Epithelial cell of proximal tubule (primary cell): ENCODE results near the gene GIMD1. TPM values are rescaled to one million over a fixed set of nuclear protein-coding genes. Genes with fewer than 3 reads are reported as not detected.

Experiments used
- DNase-seq: peaks from one replicate; pipeline ENCODE4 v3.0.0-alpha.2; 2011; ENCODE audit warnings: low read depth
- H3K4me3 ChIP-seq: 2 replicates; pipeline ENCODE4 v1.5.1; 2011; ENCODE audit warnings: low read depth, mild to moderate bottlenecking, low read length
- total RNA-seq: library from RNA; depleted of rRNA; stranded (reverse); fragments of >200 nt; gene quantifications from 2 replicates; pipeline ENCODE4 v1.2.3, GENCODE V29; 2015
- TF ChIP-seq, protein P1 (sequence below): conservative IDR thresholded peaks from 2 replicates; pipeline ENCODE4 v1.5.1; 2012; ENCODE audit warnings: low read depth, mild to moderate bottlenecking, low read length

Gene GIMD1
- total RNA-seq, 1 donor from 2014 or later, result not detected

DNA sequence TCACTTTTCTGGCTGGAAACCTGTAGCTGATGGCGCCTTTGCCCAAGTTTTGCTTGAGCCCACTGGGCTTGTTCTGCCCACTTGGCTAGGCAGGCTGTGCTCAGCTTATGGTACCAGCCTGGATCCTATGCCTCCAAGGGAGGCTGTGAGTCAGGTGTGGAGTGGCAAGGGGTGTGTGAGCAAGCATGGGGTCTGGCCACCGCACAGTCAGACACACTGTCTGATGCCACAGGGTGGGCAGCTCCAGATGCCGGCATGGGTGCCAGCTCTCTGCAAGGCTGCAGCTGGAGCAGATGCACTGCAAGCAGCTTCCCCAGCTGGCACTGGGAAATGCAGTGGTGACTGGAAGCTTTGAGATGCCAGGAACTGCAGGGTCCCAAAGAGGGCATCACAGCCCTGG is 16.3 kb upstream of the GIMD1 start:
- no peak for DNase-seq
- TF ChIP-seq, protein P1, sequence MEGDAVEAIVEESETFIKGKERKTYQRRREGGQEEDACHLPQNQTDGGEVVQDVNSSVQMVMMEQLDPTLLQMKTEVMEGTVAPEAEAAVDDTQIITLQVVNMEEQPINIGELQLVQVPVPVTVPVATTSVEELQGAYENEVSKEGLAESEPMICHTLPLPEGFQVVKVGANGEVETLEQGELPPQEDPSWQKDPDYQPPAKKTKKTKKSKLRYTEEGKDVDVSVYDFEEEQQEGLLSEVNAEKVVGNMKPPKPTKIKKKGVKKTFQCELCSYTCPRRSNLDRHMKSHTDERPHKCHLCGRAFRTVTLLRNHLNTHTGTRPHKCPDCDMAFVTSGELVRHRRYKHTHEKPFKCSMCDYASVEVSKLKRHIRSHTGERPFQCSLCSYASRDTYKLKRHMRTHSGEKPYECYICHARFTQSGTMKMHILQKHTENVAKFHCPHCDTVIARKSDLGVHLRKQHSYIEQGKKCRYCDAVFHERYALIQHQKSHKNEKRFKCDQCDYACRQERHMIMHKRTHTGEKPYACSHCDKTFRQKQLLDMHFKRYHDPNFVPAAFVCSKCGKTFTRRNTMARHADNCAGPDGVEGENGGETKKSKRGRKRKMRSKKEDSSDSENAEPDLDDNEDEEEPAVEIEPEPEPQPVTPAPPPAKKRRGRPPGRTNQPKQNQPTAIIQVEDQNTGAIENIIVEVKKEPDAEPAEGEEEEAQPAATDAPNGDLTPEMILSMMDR, result no peak
- no peak overlapping the region for H3K4me3 ChIP-seq

DNA sequence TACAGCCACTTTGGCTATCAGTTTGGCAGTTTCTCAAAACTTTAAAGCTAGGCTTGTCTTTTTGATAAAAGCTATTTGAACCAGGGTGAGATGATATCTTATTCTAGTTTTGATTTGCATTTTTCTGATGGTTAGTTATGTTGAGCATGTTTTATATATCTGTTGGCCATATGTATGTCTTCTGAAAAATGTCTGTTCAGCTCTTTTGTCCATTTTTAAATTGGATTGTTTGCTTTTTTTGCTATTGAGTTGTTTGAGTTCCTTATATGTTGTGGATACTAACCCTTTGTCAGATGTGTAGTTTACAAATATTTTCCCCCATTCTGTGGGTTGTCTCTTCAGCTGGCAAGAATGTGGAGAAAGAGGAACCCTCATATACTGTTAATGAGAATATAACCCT is 11.6 kb upstream of the GIMD1 start:
- TF ChIP-seq, protein P1, result no peak

DNA sequence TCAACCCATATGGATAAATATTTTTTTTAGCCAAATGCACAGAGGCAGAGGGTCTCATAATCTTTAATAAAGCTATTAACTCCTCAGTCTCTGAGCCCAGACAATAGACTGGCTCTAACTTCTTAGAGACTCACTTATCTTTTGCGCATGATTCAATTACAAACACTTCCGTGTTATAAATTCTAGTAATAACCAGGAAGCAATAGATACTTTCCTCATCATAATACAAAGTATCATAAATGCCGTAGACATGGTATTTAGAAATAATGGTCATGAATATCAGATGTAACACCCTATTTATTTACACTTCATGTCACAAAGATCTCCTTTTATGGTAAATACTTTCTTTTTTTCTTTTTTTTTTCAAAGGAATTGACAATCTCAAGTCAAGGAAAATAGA is 4.4 kb upstream of the GIMD1 start:
- no peak for DNase-seq
- no peak overlapping the region for H3K4me3 ChIP-seq
- TF ChIP-seq, protein P1, result no peak

More for the DNA sequence above, 11.6 kb upstream of the GIMD1 start:
- no peak overlapping the region for H3K4me3 ChIP-seq
- DNase-seq, result no peak

DNA sequence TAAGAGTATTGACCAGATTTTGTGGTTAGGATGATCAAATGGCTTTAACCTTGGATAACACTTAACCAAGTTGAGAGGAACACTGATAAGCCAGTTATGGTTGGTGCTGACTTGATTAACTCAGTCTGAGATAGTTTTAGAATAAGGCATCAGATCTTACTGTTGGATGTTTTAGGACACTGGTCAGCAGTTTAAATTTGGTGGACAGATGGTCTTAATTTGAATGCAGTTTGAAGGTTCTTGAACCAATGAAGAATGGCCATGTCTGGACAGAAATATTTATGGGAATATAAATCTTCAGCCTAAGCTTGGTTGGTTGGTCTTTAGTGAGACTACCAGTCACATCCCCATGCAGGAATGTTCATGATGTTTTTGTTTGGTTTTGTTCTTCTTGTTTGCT is 2.6 kb upstream of the GIMD1 start:
- TF ChIP-seq, protein P1, result no peak
- DNase-seq, result no peak
- no peak overlapping the region for H3K4me3 ChIP-seq

DNA sequence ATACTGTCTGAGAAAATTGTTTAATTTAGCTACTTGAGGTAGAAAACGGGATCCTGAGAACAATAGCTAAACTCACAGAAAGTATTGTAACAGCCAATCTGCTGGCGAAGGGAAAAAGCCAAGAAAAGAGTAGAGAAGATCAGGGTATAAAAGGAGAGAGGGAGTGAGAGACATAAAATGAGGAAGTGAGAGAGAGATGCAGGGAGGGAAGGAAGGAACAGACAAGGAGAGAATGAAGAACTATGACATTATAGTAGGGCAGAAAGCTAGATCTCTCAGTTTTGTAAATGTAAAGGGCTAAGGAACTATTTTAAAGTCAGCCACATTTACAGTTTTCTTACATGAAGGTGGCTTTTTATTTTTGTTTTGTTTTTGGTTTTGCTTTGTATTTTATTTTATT is 1.6 kb upstream of the GIMD1 start:
- H3K4me3 ChIP-seq, result no peak overlapping the region
- TF ChIP-seq, protein P1, result no peak
- DNase-seq, result no peak

DNA sequence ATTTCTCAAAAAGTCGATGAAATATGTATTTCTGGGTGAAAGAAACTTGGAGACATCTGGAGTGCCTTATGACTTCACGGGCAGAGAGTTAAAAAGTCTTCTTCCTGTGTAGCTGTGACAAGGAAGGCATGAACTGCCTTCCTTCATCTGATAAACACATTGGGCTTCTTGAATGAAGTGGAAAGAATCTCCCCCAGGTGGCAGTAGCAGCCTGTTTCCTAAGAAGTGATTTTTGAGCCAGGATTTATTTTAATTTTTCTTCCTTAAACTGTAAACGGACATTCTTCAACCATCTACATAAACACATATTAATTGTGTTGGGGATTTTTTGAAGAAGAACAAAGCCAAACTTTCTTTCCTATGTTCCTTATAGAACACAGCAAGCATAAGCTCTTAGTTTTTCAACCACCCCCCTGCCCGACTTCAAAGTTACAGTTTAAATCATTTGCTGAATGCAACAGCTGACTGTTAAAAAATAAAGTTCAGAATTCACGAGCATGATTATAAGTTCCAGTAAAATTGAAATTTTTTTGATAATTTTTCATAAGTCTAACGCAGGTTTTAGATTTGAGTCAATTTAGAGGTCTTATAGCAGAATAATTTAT is 980 bp upstream of the GIMD1 start:
- TF ChIP-seq, protein P1, result peak; percentile 83
- DNase-seq, result peak; percentile 33
- no peak overlapping the region for H3K4me3 ChIP-seq

DNA sequence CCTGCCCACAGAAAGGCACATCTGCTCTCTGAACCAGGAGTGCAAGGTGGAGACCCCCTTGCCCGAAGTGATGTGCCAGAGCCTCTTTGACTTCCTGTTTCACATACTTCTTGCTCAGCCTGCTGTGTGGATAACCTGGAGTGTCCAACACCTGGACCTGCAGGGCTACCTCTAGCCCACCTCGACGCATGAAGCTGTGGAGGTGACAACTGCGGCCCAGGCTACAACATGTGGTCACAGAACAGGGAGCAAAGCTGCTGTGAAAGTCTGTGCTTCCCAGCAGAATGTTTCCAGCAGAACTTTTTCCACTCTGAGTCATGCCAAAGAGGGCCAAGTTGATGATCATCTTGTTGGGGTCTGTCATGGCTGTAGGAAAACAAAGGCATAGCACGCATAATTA is 1.5 kb downstream of the GIMD1 start:
- TF ChIP-seq, protein P1, result no peak
- no peak for DNase-seq
- H3K4me3 ChIP-seq, result no peak overlapping the region
